Raji (cell line): ENCODE data around the gene PRR3.
A peak's percentile ranks its signal among the peaks of the same experiment; 100 is the strongest.

Experiments used
- POLR2A ChIP-seq: IDR thresholded peaks from 2 replicates; pipeline ENCODE4 v1.6.1; 2011; ENCODE audit warnings: low read depth, low read length, control low read depth; ENCODE audit not compliant: insufficient read depth

PRR3 gene

DNA sequence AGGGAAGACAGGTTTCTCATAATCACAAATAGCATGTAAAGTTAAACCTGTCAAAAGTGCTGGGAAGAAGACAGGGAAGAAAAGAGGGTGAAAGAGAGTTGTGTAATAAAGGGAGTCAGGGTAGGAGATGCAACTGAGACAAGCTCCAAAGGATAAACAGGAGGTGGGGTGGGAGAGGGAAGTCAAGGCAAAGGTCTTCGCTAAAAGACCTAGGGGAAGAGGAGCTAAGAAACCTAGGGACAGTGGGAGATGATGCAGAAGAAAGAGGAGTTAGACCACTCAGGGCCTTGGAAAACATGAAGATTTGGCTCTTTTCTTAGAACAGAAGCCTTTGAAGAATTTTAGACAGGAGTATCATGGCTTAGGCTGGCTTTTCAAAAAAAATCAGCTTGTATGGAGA is 7.0 kb downstream of the PRR3 start:
- no peak for TF ChIP-seq POLR2A

GRCh38 chr6:30565772-30566171 is 8.7 kb downstream of the PRR3 start:
- no peak for TF ChIP-seq POLR2A

DNA sequence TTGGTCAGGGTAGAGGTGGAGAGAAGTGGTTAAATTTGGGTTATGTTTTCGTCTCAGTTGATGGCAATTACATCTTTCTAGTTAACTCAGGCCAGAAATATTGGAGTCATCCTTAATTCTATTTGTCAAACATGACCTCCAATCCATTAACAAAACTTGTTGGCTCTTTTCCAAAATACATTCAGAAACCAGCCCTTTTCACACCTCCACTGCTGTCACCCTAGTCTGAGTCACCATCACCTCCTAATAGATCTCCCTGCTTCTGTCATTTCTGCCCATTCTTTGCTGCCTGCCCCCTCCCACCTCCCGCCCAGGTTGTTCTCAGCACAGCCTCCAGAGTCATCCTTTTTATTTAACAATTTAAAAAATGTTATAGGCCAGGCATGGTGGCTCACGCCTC is 11.2 kb downstream of the PRR3 start:
- TF ChIP-seq POLR2A: no peak

DNA sequence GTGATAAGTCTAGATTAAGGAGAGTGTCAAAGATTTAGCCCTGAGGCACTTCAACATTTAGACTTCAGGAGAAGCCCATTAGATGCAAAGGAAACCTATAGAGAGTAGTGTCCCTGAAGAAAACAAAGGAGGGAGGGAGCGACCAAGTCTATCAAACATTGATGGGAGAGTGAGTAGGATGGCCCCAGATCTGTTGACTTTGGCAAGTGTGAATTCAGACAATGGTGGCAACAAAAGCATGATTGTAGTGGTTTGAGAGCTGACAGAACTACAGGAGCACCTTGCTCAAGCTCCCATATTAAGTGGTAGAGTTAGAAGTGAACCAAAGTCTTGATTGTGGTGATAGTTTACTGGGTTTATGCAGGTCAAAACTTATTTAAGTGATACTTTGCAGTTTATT is 13.2 kb downstream of the PRR3 start:
- no peak for TF ChIP-seq POLR2A

DNA sequence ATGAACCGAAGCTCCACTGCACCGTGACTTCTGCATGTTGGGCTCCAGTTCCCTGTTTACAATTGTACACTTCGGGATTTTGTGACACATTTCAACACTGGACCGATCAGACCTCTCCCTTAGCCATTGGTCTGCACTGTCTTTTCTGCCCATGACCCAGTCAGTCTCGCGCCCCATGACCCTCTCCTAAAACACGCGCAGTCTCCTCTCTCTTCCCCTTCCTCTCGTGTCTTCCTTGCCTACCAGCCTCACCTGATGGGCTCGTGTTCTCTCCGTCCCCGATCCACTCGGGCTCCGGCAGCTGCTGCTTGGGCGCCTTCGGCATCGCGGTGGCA is 13.6 kb downstream of the PRR3 start:
- no peak for TF ChIP-seq POLR2A

DNA sequence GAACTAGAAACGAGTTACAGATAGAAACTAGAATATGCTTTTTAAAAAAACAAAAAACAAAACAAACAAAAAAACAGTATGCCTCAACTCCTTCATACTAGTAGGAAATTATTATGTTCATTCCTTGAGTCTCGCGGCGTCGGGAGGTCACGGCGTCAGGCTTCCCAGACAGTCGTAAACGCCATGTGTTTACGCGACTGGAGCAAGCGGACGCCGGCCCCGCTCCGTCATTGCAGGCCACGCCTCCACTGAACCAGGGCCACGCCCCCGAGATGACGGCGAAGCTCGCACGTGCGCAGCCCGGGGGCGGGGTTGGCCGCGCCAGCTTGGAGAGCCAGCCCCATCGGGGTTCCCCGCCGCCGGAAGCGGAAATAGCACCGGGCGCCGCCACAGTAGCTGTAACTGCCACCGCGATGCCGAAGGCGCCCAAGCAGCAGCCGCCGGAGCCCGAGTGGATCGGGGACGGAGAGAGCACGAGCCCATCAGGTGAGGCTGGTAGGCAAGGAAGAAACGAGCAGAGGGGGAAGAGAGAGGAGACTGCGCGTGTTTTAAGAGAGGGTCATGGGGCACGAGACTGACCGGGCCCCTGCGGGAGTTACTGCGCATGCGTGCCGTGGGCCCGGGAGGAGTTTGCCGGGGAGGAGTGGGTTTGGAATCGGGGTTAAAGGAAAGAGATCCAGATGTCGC is 14.1 kb downstream of the PRR3 start, which contains the start of gene ABCF1:
TSS of gene ABCF1 (plus strand) at position 368 of the 687 bp plus-strand sequence. CDS start at position 414, 46 bp downstream.
- TF ChIP-seq POLR2A: peak; percentile 98

GRCh38 chr6:30571762-30572082 is 14.6 kb downstream of the PRR3 start:
- no peak for TF ChIP-seq POLR2A

GRCh38 chr6:30572148-30572547 is 15.1 kb downstream of the PRR3 start:
- TF ChIP-seq POLR2A: no peak

- TF ChIP-seq POLR2A: no peak
Observed at GRCh38 chr6:30573113-30573512, 16.0 kb downstream of the PRR3 start.

DNA sequence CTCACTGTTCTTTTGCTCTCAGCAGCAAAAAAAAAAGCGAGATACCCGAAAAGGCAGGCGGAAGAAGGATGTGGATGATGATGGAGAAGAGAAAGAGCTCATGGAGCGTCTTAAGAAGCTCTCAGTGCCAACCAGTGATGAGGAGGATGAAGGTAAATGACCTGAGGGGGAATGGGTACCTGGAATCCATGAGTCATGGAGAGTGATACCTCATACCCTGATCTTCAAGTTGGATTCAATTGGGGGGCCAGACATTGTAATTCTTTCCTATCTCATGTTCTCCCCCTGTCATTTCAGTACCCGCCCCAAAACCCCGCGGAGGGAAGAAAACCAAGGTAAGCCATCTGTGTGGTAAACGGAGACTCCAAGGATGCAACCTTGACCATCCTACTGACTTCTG is 21.0 kb downstream of the PRR3 start:
- TF ChIP-seq POLR2A: no peak

DNA sequence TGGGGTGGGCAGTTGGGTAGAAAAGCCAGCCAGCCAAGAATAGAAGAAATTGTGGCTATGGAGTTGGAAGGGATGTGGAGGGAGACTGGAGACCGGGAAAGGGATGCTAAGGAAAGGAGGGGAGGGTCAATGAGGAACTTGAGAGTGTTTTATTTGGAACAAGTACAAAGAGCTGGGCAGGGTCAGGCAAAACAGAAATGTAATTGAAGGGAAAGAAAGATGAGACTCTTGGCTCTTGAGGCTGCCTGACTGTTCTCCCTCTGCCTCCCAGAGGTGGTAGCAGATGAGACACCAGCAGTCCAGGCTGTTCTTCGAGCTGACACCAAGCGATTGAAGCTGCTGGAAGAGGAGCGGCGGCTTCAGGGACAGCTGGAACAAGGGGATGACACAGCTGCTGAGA is 26.8 kb downstream of the PRR3 start:
- TF ChIP-seq POLR2A: no peak

GRCh38 chr6:30589754-30590358 is 32.8 kb downstream of the PRR3 start:
- TF ChIP-seq POLR2A: no peak

GRCh38 chr6:30590509-30590908 is 33.4 kb downstream of the PRR3 start:
- no peak for TF ChIP-seq POLR2A

- no peak for TF ChIP-seq POLR2A
Observed at GRCh38 chr6:30591008-30591407, 33.9 kb downstream of the PRR3 start.

DNA sequence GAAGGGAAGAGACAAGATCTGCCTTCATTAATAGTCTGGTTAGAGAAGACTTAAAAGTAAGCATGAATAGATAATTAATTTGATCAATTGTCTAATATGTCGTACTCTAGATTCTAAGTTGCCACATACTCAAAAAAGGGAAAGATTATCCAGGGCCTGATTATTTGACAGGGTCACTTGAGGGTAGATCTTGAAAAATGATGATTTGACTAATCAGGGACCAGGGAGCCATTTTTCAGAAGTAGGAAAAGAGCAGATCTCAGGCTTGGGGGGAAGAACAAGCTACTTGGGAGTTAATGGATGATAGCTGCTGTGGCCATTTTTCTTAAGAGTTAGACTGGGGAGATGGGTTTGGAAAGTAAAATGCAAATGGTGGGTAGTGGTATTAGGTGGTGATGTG is 35.2 kb downstream of the PRR3 start:
- TF ChIP-seq POLR2A: no peak

- TF ChIP-seq POLR2A: 0 out of 2 replicates have a peak, but pooled peaks have one; percentile 22
Observed at GRCh38 chr6:30598912-30599624, 42.0 kb downstream of the PRR3 start.
